HEK293T (cell line): ENCODE measurements around the gene DOCK1.

Source experiments
- BHLHE40 ChIP-seq: fragments of 450-650 bp; IDR thresholded peaks from 2 replicates; pipeline ENCODE4 v1.6.1; 2016; ENCODE audit warnings: mild to moderate bottlenecking, moderate library complexity, borderline replicate concordance
- CTBP1 ChIP-seq: fragments of 450-650 bp; IDR thresholded peaks from 2 replicates; pipeline ENCODE4 v1.6.1; 2016; ENCODE audit warnings: borderline replicate concordance
- ELF4 ChIP-seq: fragments of 450-650 bp; IDR thresholded peaks from 2 replicates; pipeline ENCODE4 v1.6.1; 2017; ENCODE audit warnings: antibody characterized with exemption
- FOXK2 ChIP-seq: fragments of 450-650 bp; IDR thresholded peaks from 2 replicates; pipeline ENCODE4 v1.6.1; 2016; ENCODE audit warnings: mild to moderate bottlenecking
- FOXM1 ChIP-seq: fragments of 450-650 bp; IDR thresholded peaks from 2 replicates; pipeline ENCODE4 v1.6.1; 2017; ENCODE audit warnings: mild to moderate bottlenecking, borderline replicate concordance
- LEF1 ChIP-seq: fragments of 450-650 bp; IDR thresholded peaks from 2 replicates; pipeline ENCODE4 v1.6.1; 2017; ENCODE audit warnings: mild to moderate bottlenecking, borderline replicate concordance
- SP1 ChIP-seq: fragments of 450-650 bp; IDR thresholded peaks from 2 replicates; pipeline ENCODE4 v1.6.1; 2017
- SUZ12 ChIP-seq: fragments of 450-650 bp; IDR thresholded peaks from 2 replicates; pipeline ENCODE4 v1.6.1; 2016; ENCODE audit warnings: mild to moderate bottlenecking
- ZNF384 ChIP-seq: fragments of 450-650 bp; IDR thresholded peaks from 2 replicates; pipeline ENCODE4 v1.6.1; 2016

- TF ChIP-seq SUZ12 (no peak), CTBP1 (no peak), ELF4 (no peak), SP1 (no peak), BHLHE40 (no peak), FOXK2 (no peak), FOXM1 (no peak), ZNF384 (no peak), LEF1 (no peak)
Observed at GRCh38 chr10:126928274-126928673, 23.0 kb downstream of the DOCK1 start.
